ENCODE results near the gene NF1.
"Not testable (repeated sequence)": the region's sequence is repeated elsewhere in the genome, so short reads cannot be mapped to it uniquely, and the experiment has no call there.

Gene NF1

GRCh38 chr17:31134576-31134975, 39.8 kb downstream of the NF1 start:
- DNase-seq = no peak

GRCh38 chr17:31136319-31136718, 41.5 kb downstream of the NF1 start:
- no peak for DNase-seq

- no peak for DNase-seq
Measured at GRCh38 chr17:31140111-31140510, 45.3 kb downstream of the NF1 start.

- DNase-seq = no peak
Measured at GRCh38 chr17:31144428-31144827, 49.7 kb downstream of the NF1 start.

GRCh38 chr17:31144836-31145235, 50.1 kb downstream of the NF1 start:
- DNase-seq = no peak

- no peak for DNase-seq
Measured at GRCh38 chr17:31147507-31148202, 52.9 kb downstream of the NF1 start.

GRCh38 chr17:31148205-31148604, 53.4 kb downstream of the NF1 start:
- DNase-seq = no peak

GRCh38 chr17:31152271-31152670, 57.5 kb downstream of the NF1 start:
- no peak for DNase-seq

GRCh38 chr17:31155208-31155810, 60.5 kb downstream of the NF1 start:
- no peak for DNase-seq

- DNase-seq = no peak
Measured at GRCh38 chr17:31156326-31156725, 61.5 kb downstream of the NF1 start.

GRCh38 chr17:31156864-31157263, 62.1 kb downstream of the NF1 start:
- not testable (repeated sequence) for DNase-seq

GRCh38 chr17:31158746-31159377, 64.1 kb downstream of the NF1 start:
- DNase-seq = no peak

- DNase-seq = no peak
Measured at GRCh38 chr17:31163091-31163781, 68.5 kb downstream of the NF1 start.

GRCh38 chr17:31167111-31167510, 72.3 kb downstream of the NF1 start:
- DNase-seq = no peak

GRCh38 chr17:31171701-31172100, 76.9 kb downstream of the NF1 start:
- no peak for DNase-seq

- DNase-seq = no peak
Measured at GRCh38 chr17:31172388-31172787, 77.6 kb downstream of the NF1 start.

- DNase-seq = no peak
Measured at GRCh38 chr17:31174215-31174614, 79.4 kb downstream of the NF1 start.

- DNase-seq = no peak
Measured at GRCh38 chr17:31175237-31175636, 80.5 kb downstream of the NF1 start.

- not testable (repeated sequence) for DNase-seq
Measured at GRCh38 chr17:31176143-31176542, 81.4 kb downstream of the NF1 start.

- not testable (repeated sequence) for DNase-seq
Measured at GRCh38 chr17:31178951-31179350, 84.2 kb downstream of the NF1 start.

- no peak for DNase-seq
Measured at GRCh38 chr17:31195305-31195704, 100.5 kb downstream of the NF1 start.

- no peak for DNase-seq
Measured at GRCh38 chr17:31198026-31198425, 103.2 kb downstream of the NF1 start.

- not testable (repeated sequence) for DNase-seq
Measured at GRCh38 chr17:31198666-31199065, 103.9 kb downstream of the NF1 start.

GRCh38 chr17:31200287-31200686, 105.5 kb downstream of the NF1 start:
- no peak for DNase-seq

All from hematopoietic multipotent progenitor cell treated with erythropoietin and hydrocortisone succinate and interleukin-3 and kit ligand, for 6 days (in vitro differentiated cells).